ENCODE results near the gene MZT2A.
"Not testable (repeated sequence)": the region's sequence is repeated elsewhere in the genome, so short reads cannot be mapped to it uniquely, and the experiment has no call there.

MZT2A gene

GRCh38 chr2:131492015-131492417 is at the start of gene MZT2A:
Gene MZT2A (minus strand): TSS chr2:131492397. CDS start chr2:131492376, 21 bp downstream.
- not testable (repeated sequence) for DNase-seq (ENCODE audit: extremely low read depth, low read depth)
- peak within 1 kb of the TSS; percentile 96 for H3K4me3 ChIP-seq (replicated peaks; ENCODE audit: low read depth, low read length)

- not testable (repeated sequence) for DNase-seq (ENCODE audit: extremely low read depth, low read depth); H3K4me3 ChIP-seq (replicated peaks; ENCODE audit: low read depth, low read length)
These were observed 46.7 kb upstream of the MZT2A start for GRCh38 chr2:131538856-131539255.

GRCh38 chr2:131536841-131537240 is 44.6 kb upstream of the MZT2A start:
- not testable (repeated sequence) for H3K4me3 ChIP-seq (replicated peaks; ENCODE audit: low read depth, low read length); DNase-seq (ENCODE audit: extremely low read depth, low read depth)

GRCh38 chr2:131535951-131536826 is 44.0 kb upstream of the MZT2A start:
- not testable (repeated sequence) for H3K4me3 ChIP-seq (replicated peaks; ENCODE audit: low read depth, low read length); DNase-seq (ENCODE audit: extremely low read depth, low read depth)

DNA sequence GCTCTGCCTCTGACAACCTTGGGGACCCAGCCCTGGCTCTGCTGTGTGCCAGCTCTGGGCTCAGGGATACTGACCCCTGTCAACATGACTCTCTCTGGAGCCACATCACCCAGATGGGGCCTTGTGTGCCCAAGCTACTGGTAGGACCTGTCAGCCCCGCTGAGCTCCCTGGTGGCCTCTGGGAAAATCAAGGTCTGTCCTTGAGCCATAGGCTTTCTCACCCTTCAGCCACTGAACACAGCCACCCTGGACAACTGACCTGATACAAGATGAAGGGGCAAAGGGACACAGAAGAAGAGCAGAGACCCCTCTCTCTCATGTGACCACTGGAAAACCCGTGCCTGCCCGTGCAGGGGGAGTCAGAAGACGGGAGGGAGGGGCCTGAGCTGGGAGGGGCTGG is 43.3 kb upstream of the MZT2A start:
- DNase-seq (ENCODE audit: extremely low read depth, low read depth) = no peak
- TF ChIP-seq, protein P1, sequence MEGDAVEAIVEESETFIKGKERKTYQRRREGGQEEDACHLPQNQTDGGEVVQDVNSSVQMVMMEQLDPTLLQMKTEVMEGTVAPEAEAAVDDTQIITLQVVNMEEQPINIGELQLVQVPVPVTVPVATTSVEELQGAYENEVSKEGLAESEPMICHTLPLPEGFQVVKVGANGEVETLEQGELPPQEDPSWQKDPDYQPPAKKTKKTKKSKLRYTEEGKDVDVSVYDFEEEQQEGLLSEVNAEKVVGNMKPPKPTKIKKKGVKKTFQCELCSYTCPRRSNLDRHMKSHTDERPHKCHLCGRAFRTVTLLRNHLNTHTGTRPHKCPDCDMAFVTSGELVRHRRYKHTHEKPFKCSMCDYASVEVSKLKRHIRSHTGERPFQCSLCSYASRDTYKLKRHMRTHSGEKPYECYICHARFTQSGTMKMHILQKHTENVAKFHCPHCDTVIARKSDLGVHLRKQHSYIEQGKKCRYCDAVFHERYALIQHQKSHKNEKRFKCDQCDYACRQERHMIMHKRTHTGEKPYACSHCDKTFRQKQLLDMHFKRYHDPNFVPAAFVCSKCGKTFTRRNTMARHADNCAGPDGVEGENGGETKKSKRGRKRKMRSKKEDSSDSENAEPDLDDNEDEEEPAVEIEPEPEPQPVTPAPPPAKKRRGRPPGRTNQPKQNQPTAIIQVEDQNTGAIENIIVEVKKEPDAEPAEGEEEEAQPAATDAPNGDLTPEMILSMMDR (IDR thresholded peaks at IDR 0.05; ENCODE audit: low read depth, low read length, missing control alignments) = no peak

GRCh38 chr2:131534965-131535364 is 42.8 kb upstream of the MZT2A start:
- not testable (repeated sequence) for DNase-seq (ENCODE audit: extremely low read depth, low read depth); H3K4me3 ChIP-seq (replicated peaks; ENCODE audit: low read depth, low read length)

More for the DNA sequence above, 43.3 kb upstream of the MZT2A start:
- no peak overlapping the region for H3K4me3 ChIP-seq (replicated peaks; ENCODE audit: low read depth, low read length)

- H3K4me3 ChIP-seq (replicated peaks; ENCODE audit: low read depth, low read length); DNase-seq (ENCODE audit: extremely low read depth, low read depth): not testable (repeated sequence)
These were observed 42.1 kb upstream of the MZT2A start for GRCh38 chr2:131534317-131534672.

GRCh38 chr2:131533609-131534316 is 41.6 kb upstream of the MZT2A start:
- not testable (repeated sequence) for DNase-seq (ENCODE audit: extremely low read depth, low read depth)

DNA sequence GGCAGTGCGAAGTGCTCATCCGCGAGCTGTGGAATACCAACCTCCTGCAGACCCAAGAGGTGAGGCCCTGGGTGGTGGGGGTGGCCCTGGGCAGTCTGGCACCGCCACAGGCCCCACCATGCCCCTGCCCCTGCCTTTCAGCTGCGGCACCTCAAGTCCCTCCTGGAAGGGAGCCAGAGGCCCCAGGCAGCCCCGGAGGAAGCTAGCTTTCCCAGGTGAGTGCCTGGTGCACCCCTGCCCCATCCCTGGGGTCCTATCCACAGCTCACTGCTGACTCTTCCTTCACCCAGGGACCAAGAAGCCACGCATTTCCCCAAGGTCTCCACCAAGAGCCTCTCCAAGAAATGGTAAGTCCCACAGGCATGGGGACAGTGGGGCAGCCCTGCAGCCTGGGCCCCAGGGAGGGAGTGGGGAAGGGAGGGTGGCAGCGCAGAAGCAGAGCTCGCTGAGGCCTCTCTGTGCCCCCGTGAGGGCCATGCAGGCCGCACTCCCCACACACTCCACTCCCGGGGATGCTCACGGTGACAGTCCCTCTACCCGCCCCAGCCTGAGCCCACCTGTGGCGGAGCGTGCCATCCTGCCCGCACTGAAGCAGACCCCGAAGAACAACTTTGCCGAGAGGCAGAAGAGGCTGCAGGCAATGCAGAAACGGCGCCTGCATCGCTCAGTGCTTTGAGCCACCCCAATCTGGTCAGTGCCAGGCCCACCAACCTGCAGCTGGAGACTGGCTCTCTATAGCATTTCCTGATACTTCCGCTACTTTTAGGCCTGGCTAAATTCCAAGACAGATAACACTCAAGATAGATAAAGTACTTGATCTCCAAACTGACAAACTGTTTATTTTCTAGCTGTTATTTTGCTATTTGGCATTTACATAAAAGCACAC is 40.8 kb upstream of the MZT2A start:
- not testable (repeated sequence) for H3K4me3 ChIP-seq (replicated peaks; ENCODE audit: low read depth, low read length); DNase-seq (ENCODE audit: extremely low read depth, low read depth)

More at GRCh38 chr2:131533609-131534316, 41.6 kb upstream of the MZT2A start:
- not testable (repeated sequence) for H3K4me3 ChIP-seq (replicated peaks; ENCODE audit: low read depth, low read length)

GRCh38 chr2:131531547-131532185 is 39.5 kb upstream of the MZT2A start:
- DNase-seq (ENCODE audit: extremely low read depth, low read depth); H3K4me3 ChIP-seq (replicated peaks; ENCODE audit: low read depth, low read length): not testable (repeated sequence)

- DNase-seq (ENCODE audit: extremely low read depth, low read depth); H3K4me3 ChIP-seq (replicated peaks; ENCODE audit: low read depth, low read length): not testable (repeated sequence)
These were observed 38.6 kb upstream of the MZT2A start for GRCh38 chr2:131530626-131531344.

DNA sequence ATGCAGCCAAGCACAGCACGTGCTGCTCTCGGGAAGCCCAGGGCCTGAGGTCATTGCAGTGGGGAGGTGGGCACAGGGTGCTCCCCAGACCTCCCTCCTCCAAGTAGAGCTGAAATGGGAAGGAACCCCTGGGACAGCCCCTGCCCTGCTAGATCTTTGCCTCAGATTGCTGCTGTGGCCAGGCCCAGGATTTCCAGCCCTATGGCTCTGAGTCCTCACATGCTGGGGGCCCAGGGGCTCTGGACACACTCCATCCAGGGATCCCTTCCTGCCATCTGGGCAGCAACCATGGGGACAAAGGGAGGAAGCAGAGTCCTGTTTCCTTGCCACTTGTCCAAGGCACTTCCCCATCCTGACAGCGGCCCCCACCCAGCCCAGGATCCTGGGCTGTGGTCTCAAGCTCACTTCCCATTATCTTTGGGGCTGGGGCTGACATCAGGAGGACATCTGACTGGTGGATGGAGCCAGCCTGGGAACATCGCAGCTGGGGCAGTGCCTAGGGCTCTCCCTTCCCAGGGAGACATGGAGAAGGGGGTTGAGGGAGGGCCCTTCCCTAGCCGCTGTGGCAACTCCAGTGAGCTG is 37.8 kb upstream of the MZT2A start:
- H3K4me3 ChIP-seq (replicated peaks; ENCODE audit: low read depth, low read length); DNase-seq (ENCODE audit: extremely low read depth, low read depth): not testable (repeated sequence)

GRCh38 chr2:131528981-131529863 is 37.0 kb upstream of the MZT2A start:
- not testable (repeated sequence) for DNase-seq (ENCODE audit: extremely low read depth, low read depth); H3K4me3 ChIP-seq (replicated peaks; ENCODE audit: low read depth, low read length)

GRCh38 chr2:131527131-131528001 is 35.2 kb upstream of the MZT2A start, which contains the start of gene CCDC74A:
Gene CCDC74A (plus strand): TSS chr2:131527888. CDS start chr2:131527971, 83 bp downstream.
- not testable (repeated sequence) for DNase-seq (ENCODE audit: extremely low read depth, low read depth)
- H3K4me3 ChIP-seq (replicated peaks; ENCODE audit: low read depth, low read length) = peak within 1 kb of the TSS; percentile 37
